IMR-90 (cell line): ENCODE results near the gene TBCC. TPM values are rescaled to one million over a fixed set of nuclear protein-coding genes. Genes with fewer than 3 reads are reported as not detected.

ENCODE experiments used
- ATAC-seq: fragments of 200-7000 bp; cut with Tn5 transposase; 2 replicates; pipeline ENCODE4 v1.9.1; 2020; ENCODE audit warnings: low read depth, mild to moderate bottlenecking, moderate library complexity
- BruUV-seq: library from RNA; stranded (reverse); fragments of 400-500 nt; replicated peaks from 2 replicates; lab custom pipeline; 2021; lab: Mats Ljungman, UMichigan
- CTCF ChIA-PET: fragments of 300-600 bp; formaldehyde crosslinking; extraction: SDS; loops from one replicate; lab custom pipeline; 2021; ENCODE audit warnings: antibody characterized with exemption; lab: Yijun Ruan, JAX
- POLR2A ChIA-PET: fragments of 300-600 bp; sonication (Branson Sonifier 250); formaldehyde crosslinking; loops from one replicate; lab custom pipeline; 2022; ENCODE audit warnings: antibody characterized with exemption; ENCODE audit not compliant: unreplicated experiment; lab: Charles Lee
- DNase-seq: peaks from one replicate; pipeline ENCODE4 v3.0.0; 2013
- H2AFZ ChIP-seq: replicated peaks from 2 replicates; pipeline ENCODE3; 2013; ENCODE audit warnings: low read length, mild to moderate bottlenecking; ENCODE audit not compliant: poor library complexity
- H2AK5ac ChIP-seq: 2 replicates; pipeline ENCODE4 v1.6.1; 2013; ENCODE audit warnings: low read depth, low read length, inconsistent platforms
- H2AK9ac ChIP-seq: replicated peaks from 2 replicates; pipeline ENCODE3; 2013; ENCODE audit warnings: mild to moderate bottlenecking, low read depth, low read length, moderate library complexity; ENCODE audit not compliant: poor library complexity
- H2BK120ac ChIP-seq: 2 replicates; pipeline ENCODE4 v1.6.1; 2013; ENCODE audit warnings: low read depth, low read length, inconsistent platforms
- H2BK15ac ChIP-seq: 3 replicates; pipeline ENCODE4 v1.6.1; 2013; ENCODE audit warnings: low read depth, low read length, inconsistent platforms
- H2BK20ac ChIP-seq: 2 replicates; pipeline ENCODE4 v1.6.1; 2013; ENCODE audit warnings: low read depth, mild to moderate bottlenecking, inconsistent platforms, low read length, moderate library complexity
- H2BK5ac ChIP-seq: 2 replicates; pipeline ENCODE4 v1.6.1; 2013; ENCODE audit warnings: mild to moderate bottlenecking, low read depth, low read length, inconsistent platforms; ENCODE audit not compliant: poor library complexity, severe bottlenecking
- H3K14ac ChIP-seq: replicated peaks from 2 replicates; pipeline ENCODE4 v1.6.1; 2013; ENCODE audit warnings: low read depth, low read length, inconsistent platforms
- H3K18ac ChIP-seq: 2 replicates; pipeline ENCODE4 v1.6.1; 2013; ENCODE audit warnings: low read depth, low read length, control low read depth
- H3K23ac ChIP-seq: 2 replicates; pipeline ENCODE4 v1.6.1; 2013; ENCODE audit warnings: low read depth, low read length, inconsistent platforms
- H3K27ac ChIP-seq: 2 replicates; pipeline ENCODE4 v1.5.1; 2013; ENCODE audit warnings: mild to moderate bottlenecking, control low read depth, low read length; ENCODE audit not compliant: insufficient read depth
- H3K27me3 ChIP-seq: 2 replicates; pipeline ENCODE4 v1.6.1; 2013; ENCODE audit warnings: low read length; ENCODE audit not compliant: control insufficient read depth, insufficient read depth
- H3K36me3 ChIP-seq: 2 replicates; pipeline ENCODE4 v1.6.1; 2013; ENCODE audit warnings: low read length, mixed read lengths; ENCODE audit not compliant: control insufficient read depth, insufficient read depth
- H3K4ac ChIP-seq: 2 replicates; pipeline ENCODE4 v1.6.1; 2013; ENCODE audit warnings: low read depth, low read length, inconsistent platforms
- H3K4me1 ChIP-seq: 2 replicates; pipeline ENCODE4 v1.6.1; 2013; ENCODE audit warnings: low read length, mixed read lengths; ENCODE audit not compliant: control insufficient read depth, insufficient read depth
- H3K4me2 ChIP-seq: 2 replicates; pipeline ENCODE4 v1.6.1; 2013; ENCODE audit warnings: low read depth, mild to moderate bottlenecking, control low read depth, low read length, moderate library complexity
- H3K4me3 ChIP-seq: 2 replicates; pipeline ENCODE4 v1.5.1; 2013; ENCODE audit warnings: low read depth, mild to moderate bottlenecking, control low read depth, low read length, moderate library complexity; ENCODE audit not compliant: insufficient read depth
- H3K56ac ChIP-seq: 2 replicates; pipeline ENCODE4 v1.6.1; 2013; ENCODE audit warnings: low read length, inconsistent platforms; ENCODE audit not compliant: insufficient read depth; ENCODE audit errors: extremely low read depth
- H3K79me1 ChIP-seq, 2 experiments: 2 replicates each; pipeline ENCODE4 v1.6.1; 2013; ENCODE audit warnings: low read length in 2 of 2, inconsistent platforms in 1 of 2, low read depth in 1 of 2
- H3K9ac ChIP-seq: 2 replicates; pipeline ENCODE4 v1.6.1; 2013; ENCODE audit warnings: low read depth, low read length, control low read depth
- H3K9me1 ChIP-seq: 2 replicates; pipeline ENCODE4 v1.6.1; 2013; ENCODE audit warnings: low read length, inconsistent platforms; ENCODE audit not compliant: insufficient read depth
- H3K9me3 ChIP-seq: 2 replicates; pipeline ENCODE4 v1.6.1; 2013; ENCODE audit warnings: low read length; ENCODE audit not compliant: control insufficient read depth, insufficient read depth
- H4K20me1 ChIP-seq: 2 replicates; pipeline ENCODE4 v1.6.1; 2013; ENCODE audit warnings: low read length, inconsistent platforms; ENCODE audit not compliant: insufficient read depth
- H4K5ac ChIP-seq: 2 replicates; pipeline ENCODE4 v1.6.1; 2013; ENCODE audit warnings: mild to moderate bottlenecking, low read depth, low read length, control low read depth
- H4K8ac ChIP-seq, 2 experiments: 2 replicates each; pipeline ENCODE4 v1.6.1; 2013; ENCODE audit warnings: low read depth in 2 of 2, low read length in 2 of 2, control low read depth in 1 of 2, inconsistent platforms in 1 of 2
- H4K91ac ChIP-seq: 2 replicates; pipeline ENCODE4 v1.6.1; 2013; ENCODE audit warnings: low read depth, low read length, inconsistent platforms; ENCODE audit not compliant: insufficient read depth
- BHLHE40 ChIP-seq: fragments of 150-350 bp; IDR thresholded peaks from 2 replicates; pipeline ENCODE4 v1.6.1; 2016; ENCODE audit warnings: mild to moderate bottlenecking, low read depth, low read length
- FOS ChIP-seq: fragments of 150-350 bp; IDR thresholded peaks from 2 replicates; pipeline ENCODE4 v1.6.1; 2016; ENCODE audit warnings: low read depth, low read length
- WGBS, 2 experiments: methylation state at CpG; one replicate each; pipeline versions ENCODE4 v1.1.5 to v1.1.7; 2013; ENCODE audit warnings: missing lambda C conversion rate in 2 of 2; ENCODE audit not compliant: insufficient read length in 1 of 2; ENCODE audit errors: extremely low coverage in 2 of 2; 5-methylcytosine and 5-hydroxymethylcytosine counted together
- dilution Hi-C: fragments of 300-500 bp; cut with HindIII; formaldehyde crosslinking; loops from one replicate; pipeline ENCODE4 v1.14.3; 2018; ENCODE audit warnings: low sequenced_read_pairs; ENCODE audit not compliant: unreplicated experiment
- in situ Hi-C: fragments of 300-500 bp; cut with MboI; formaldehyde crosslinking; loops from 3 replicates; pipeline ENCODE4 v1.14.3; 2019; ENCODE audit warnings: low sequenced_read_pairs, inconsistent platforms, mixed read lengths
- intact Hi-C: fragments of 100-400 bp; cut with micrococcal nuclease; formaldehyde crosslinking; loops from 2 replicates; pipeline ENCODE4 v1.10.0; 2022
- polyA plus RNA-seq, 3 experiments: library from polyadenylated mRNA; depleted of rRNA; stranded (reverse); fragments of >200 nt; gene quantifications; 2 replicates each; pipeline ENCODE4 v1.2.3, GENCODE V29; 2012; ENCODE audit warnings: low replicate concordance in 1 of 3
- total RNA-seq: library from RNA; depleted of rRNA; stranded (reverse); fragments of >200 nt; gene quantifications from 2 replicates; pipeline ENCODE4 v1.2.3, GENCODE V29; 2012

Gene TBCC
- total and polyA plus RNA-seq, 2 of the 4 experiments (the other 2 are of a cell fraction), result 23.0 to 32.6 TPM

GRCh38 chr6:42702200-42702599 lies 43.7 kb downstream of the TBCC start:
- H2AK9ac ChIP-seq, result peak overlapping the region; percentile 1
- H3K23ac ChIP-seq, result no peak overlapping the region
- H3K27ac ChIP-seq, result no peak overlapping the region
- POLR2A ChIA-PET, result interaction anchor here (0.6 kb wide), 1 partner anchor 17 kb away, joined by 4 read pairs; no protein-coding TSS in a partner anchor
- no peak for TF ChIP-seq BHLHE40
- peak; percentile 45; the same call in 1 of the 2 replicates for TF ChIP-seq FOS
- BruUV-seq, result no TSS peak
- in situ Hi-C loops, result no loop called here
- peaks cover 4% of the 10 kb centered on the region; the same call in 1 of the 2 replicates for H3K36me3 ChIP-seq
- no peak overlapping the region for H3K18ac ChIP-seq
- peak overlapping the region; percentile 21; the same call in 1 of the 2 replicates for H2BK120ac ChIP-seq
- H3K56ac ChIP-seq, result no peak overlapping the region
- no peak overlapping the region for H2BK5ac ChIP-seq
- H3K4me2 ChIP-seq, result no peak overlapping the region; the same call in 1 of the 2 replicates
- H2AK5ac ChIP-seq, result peak overlapping the region; percentile 65; the same call in 1 of the 2 replicates
- no peak overlapping the region for H4K5ac ChIP-seq
- peak; percentile 93 for ATAC-seq
- H2BK20ac ChIP-seq, result 0 out of 2 replicates have a peak overlapping the region, but pooled peaks have one; percentile 16
- H3K9me3 ChIP-seq, result no peaks in the 10 kb centered on the region
- H4K8ac ChIP-seq, result no peak overlapping the region; a peak in 1 of 4 replicates
- no peaks in the 10 kb centered on the region for H3K79me1 ChIP-seq
- H3K9me1 ChIP-seq, result peaks cover 12% of the 10 kb centered on the region
- DNase-seq, result peak; percentile 90
- no peaks in the 10 kb centered on the region for H4K20me1 ChIP-seq
- H2BK15ac ChIP-seq, result no peak overlapping the region
- dilution Hi-C loops, result no loop called here
- no peak overlapping the region for H3K9ac ChIP-seq
- H3K27me3 ChIP-seq, result no peaks in the 10 kb centered on the region
- H3K4me1 ChIP-seq, result peaks cover 5% of the 10 kb centered on the region
- H4K91ac ChIP-seq, result no peak overlapping the region
- no CpG with 5 or more reads among the region's 2 CpGs for WGBS, 2 experiments
- CTCF ChIA-PET, result interaction anchor here (0.6 kb wide), 1 partner anchor 161 kb away, joined by 5 read pairs; no protein-coding TSS in a partner anchor
- 0 out of 2 replicates have a peak overlapping the region, but pooled peaks have one; percentile 48 for H3K14ac ChIP-seq
- peak overlapping the region; percentile 38; the same call in 1 of the 2 replicates for H3K4ac ChIP-seq
- no peak overlapping the region for H2AFZ ChIP-seq
- H3K4me3 ChIP-seq, result no peak overlapping the region
- intact Hi-C loops, result no loop called here
